H1 (cell line): ENCODE results near the gene ENTPD6. TPM values are rescaled to one million over a fixed set of nuclear protein-coding genes. Genes with fewer than 3 reads are reported as not detected.

ENCODE experiments used
- CHD7 ChIP-seq: fragments of 300-600 bp; sonication (generic); IDR thresholded peaks from 2 replicates; pipeline ENCODE4 v1.7.1; 2012; ENCODE audit warnings: low read length, moderate library complexity, mild to moderate bottlenecking, inconsistent platforms; ENCODE audit not compliant: insufficient replicate concordance
- EP300 ChIP-seq, 2 experiments: IDR thresholded peaks; 1 replicate in 1 of 2; 2 replicates in 1 of 2; pipeline ENCODE4 v1.6.1; 2011 to 2012; ENCODE audit warnings: low read depth in 2 of 2, low read length in 2 of 2, mild to moderate bottlenecking in 2 of 2, borderline replicate concordance in 1 of 2, inconsistent platforms in 1 of 2, moderate library complexity in 1 of 2
- EZH2 ChIP-seq: fragments of 200-600 bp; sonication (generic); IDR thresholded peaks from 2 replicates; pipeline ENCODE4 v1.7.1; 2012; ENCODE audit warnings: low read depth, mild to moderate bottlenecking, moderate library complexity, low read length, inconsistent platforms; ENCODE audit not compliant: severe bottlenecking
- HDAC6 ChIP-seq: IDR thresholded peaks from one replicate; pipeline ENCODE4 v1.7.1; 2012; ENCODE audit warnings: low read depth, mild to moderate bottlenecking, inconsistent platforms, low read length, moderate library complexity
- KDM5A ChIP-seq: fragments of 200-600 bp; IDR thresholded peaks from 2 replicates; pipeline ENCODE4 v1.7.1; 2012; ENCODE audit warnings: mild to moderate bottlenecking, low read length, inconsistent platforms, mixed read lengths
- POLR2AphosphoS5 ChIP-seq: IDR thresholded peaks from 2 replicates; pipeline ENCODE4 v1.6.1; 2011; ENCODE audit warnings: low read depth, low read length
- RFX5 ChIP-seq: IDR thresholded peaks from 2 replicates; pipeline ENCODE4 v1.6.1; 2011; ENCODE audit warnings: low read depth, low read length, improper control_type of control experiment, borderline replicate concordance
- RXRA ChIP-seq: IDR thresholded peaks from 2 replicates; pipeline ENCODE4 v1.6.1; 2011; ENCODE audit warnings: low read depth, mild to moderate bottlenecking, low read length, moderate library complexity; ENCODE audit not compliant: insufficient read depth
- TCF12 ChIP-seq: IDR thresholded peaks from 2 replicates; pipeline ENCODE4 v1.6.1; 2011; ENCODE audit warnings: low read depth, mild to moderate bottlenecking, low read length
- polyA plus RNA-seq, 7 experiments: library from polyadenylated mRNA; depleted of rRNA in 3 of 7; stranded (reverse) in 5 of 7; unstranded in 2 of 7; fragments of >200 nt in 5 of 7; fragments of 200-250 nt in 2 of 7; gene quantifications; 1 replicate in 5 of 7; 2 replicates in 1 of 7; 4 replicates in 1 of 7; pipeline versions ENCODE4 v1.2.1 to v1.2.3, GENCODE V29; 2011 to 2013; ENCODE audit warnings: missing spikeins in 2 of 7, mixed read lengths in 2 of 7
- total RNA-seq: library from RNA; stranded (reverse); fragmentation: NEBNext Ultra II Directional; extraction: Animal tissue kit (Norgen Biotek cat#: 25700); gene quantifications from 2 replicates; pipeline ENCODE4 v1.2.1, GENCODE V29; 2021
- TF ChIP-seq, protein P1 (sequence below): IDR thresholded peaks from 2 replicates; pipeline ENCODE4 v1.6.1; 2012; ENCODE audit warnings: inconsistent platforms

ENTPD6 gene
- total and polyA plus RNA-seq, 2 of the 8 experiments (the other 6 are each of a cell fraction or from before 2014, with no cell fraction given): 47.8 to 57.3 TPM

DNA sequence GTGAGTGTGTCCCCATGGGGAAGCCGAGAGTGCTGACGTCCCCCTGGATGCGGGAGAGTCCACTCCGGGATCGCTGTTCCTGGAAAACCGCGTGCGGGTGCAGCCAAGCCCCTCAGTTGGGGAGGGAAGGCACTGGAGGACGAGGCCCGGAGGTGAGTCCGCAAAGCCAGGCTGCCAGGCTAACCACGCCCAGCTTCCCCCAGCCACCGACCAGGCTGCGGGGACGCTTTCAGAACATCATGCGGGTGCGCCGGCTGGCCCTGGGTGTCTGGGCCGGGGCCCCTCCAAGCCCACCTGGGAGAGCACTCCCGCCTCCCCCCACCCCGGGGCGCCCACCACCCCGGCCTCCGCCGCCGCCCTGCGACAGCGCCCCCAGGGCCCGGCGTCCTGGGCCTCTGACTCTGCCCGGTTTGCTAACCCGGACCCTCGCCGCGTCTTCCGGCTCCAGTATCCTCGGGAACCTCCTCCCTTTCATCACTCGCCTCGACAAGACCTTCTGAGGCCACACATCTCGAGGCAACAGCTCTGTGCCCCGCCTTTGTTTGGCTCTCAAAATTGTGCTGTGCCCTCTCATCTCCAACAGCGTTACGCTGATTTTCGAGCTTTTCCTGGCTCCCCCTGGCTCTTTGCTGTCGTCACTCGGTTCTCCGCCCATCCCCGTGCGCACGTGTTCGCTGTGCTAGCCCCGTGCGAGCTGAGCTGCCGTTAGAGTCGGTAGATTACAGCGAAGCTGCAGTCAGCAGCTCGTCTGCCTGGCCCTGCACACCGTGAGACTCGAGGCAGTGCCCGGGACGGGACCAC, 47.1 kb upstream of the ENTPD6 start (continued):
- no peak for TF ChIP-seq CHD7
- TF ChIP-seq EP300 (IDR thresholded peaks at IDR 0.05; ENCODE audit: borderline replicate concordance in 1 of 2, low read depth in 2 of 2, low read length in 2 of 2): no peak
- no peak for TF ChIP-seq RFX5
- TF ChIP-seq HDAC6: no peak
- no peak for TF ChIP-seq TCF12
- TF ChIP-seq, protein P1, sequence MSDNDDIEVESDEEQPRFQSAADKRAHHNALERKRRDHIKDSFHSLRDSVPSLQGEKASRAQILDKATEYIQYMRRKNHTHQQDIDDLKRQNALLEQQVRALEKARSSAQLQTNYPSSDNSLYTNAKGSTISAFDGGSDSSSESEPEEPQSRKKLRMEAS: peak; percentile 99
- no peak for TF ChIP-seq RXRA
- no peak for TF ChIP-seq KDM5A
- no peak for TF ChIP-seq POLR2AphosphoS5
- TF ChIP-seq EZH2: peak; percentile 48
